HG03159 (cell line): ENCODE measurements around the gene NFIB.

Source experiments
- ATAC-seq: cut with Tn5 transposase; IDR thresholded peaks from one replicate; pipeline ENCODE4 v1.9.1; 2021; ENCODE audit warnings: mild to moderate bottlenecking, moderate library complexity; ENCODE audit not compliant: unreplicated experiment

Gene NFIB

DNA sequence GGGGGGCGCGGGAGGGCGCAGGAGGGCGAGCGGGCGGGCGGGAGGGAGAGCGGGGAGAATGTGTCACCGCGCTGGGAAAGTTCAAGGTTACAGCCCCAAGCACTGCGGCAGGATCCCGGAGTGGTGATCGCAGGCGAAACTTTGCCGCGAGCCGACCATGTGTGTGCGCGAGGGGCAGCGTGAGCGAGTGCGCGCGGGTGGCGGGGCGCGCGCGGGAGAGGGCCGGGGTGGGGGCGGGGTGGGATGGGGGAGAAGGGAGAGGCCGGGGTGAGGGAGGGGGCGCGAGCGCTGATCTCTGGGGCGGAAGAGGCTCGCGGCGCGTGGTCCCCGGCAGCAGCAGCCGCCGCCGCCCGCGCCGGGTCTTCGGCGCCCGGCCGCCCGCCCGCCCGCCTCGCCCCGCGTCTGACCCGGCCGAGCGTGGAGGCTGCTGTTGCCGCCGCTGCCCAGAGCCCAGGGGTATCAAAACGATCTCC, at the start of gene NFIB:
NFIB (minus strand) TSS at position 191 of the 473 bp plus-strand sequence. CDS start 630 bp downstream, outside the sequence.
- ATAC-seq: no peak

DNA sequence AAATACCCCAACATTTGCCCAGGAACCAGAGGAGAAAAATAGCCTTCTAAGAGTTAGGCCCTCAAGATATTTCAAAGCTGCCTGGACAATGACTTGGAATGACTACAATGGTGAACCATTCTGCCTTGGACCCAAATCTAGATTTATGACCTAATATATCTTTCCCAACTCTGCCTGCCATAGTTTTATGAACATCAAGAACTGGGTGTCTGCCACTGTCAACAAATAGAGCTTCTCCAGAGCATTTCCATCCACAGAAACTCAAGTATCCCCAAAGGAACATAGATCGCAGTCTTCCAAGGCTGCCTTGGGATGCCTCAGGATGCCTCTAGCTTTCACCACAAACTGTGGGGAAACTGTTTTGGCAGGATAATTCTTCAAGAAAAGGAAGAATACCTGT, 48.2 kb upstream of the NFIB start:
- no peak for ATAC-seq

DNA sequence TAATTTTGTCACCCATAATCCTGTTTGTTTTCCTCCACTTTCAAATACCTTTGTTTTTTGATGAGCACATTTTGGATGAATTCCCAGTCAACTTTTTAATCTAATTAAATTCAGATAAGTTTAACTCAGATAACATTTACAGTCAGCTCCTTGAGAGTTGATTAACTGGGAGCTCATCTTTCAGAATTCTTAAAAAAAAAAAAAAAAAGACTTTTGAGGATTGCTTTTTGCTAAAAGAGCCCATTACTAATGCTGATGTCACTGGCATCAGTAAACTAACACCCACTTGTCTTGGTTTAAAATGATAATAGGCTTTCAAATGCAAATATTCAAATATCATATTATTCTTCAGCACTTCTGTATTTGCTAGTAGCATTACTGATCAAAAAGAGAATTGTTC, 47.1 kb upstream of the NFIB start:
- ATAC-seq: no peak

DNA sequence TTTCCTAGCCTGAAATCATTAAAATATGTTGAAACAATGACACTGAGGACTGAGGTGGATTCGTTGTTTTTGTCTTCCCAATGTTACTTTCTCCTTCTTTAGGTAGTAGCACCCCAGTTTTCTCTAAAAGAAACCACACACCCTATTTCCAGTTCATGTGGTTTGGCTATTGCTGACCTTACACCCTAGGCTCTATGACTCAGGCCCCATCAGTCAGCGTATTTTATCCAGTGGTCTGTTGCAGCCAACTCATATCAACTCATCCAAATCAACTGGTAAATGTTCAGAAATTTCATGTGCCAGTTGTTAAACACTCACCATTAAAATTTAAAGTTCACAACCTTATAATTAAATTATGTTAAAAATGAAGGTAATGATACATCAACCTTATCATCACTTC, 44.6 kb upstream of the NFIB start:
- no peak for ATAC-seq

GRCh38 chr9:14356351-14357265, 42.7 kb upstream of the NFIB start:
- ATAC-seq: no peak

DNA sequence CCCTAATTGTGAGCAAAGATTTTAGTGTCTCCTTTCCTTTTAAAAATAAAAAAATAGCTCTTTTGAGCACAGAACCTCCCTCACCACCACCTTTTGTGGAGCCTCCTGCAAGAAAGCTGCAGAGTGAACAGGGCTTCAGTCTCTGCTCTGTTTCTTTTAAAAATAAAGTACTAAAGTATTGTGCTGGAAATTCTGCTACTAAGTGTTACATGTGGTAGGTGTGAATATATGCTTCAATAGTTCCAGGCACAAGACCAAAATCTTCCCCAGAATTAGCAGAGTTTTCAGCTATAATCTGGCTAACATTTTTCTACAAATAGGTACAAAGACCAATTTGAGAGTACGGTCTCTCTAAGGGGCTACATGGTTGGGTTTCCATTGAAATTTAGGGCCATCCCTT, 40.3 kb upstream of the NFIB start:
- ATAC-seq: no peak

GRCh38 chr9:14353222-14354056, 39.5 kb upstream of the NFIB start:
- peak; percentile 83 for ATAC-seq

DNA sequence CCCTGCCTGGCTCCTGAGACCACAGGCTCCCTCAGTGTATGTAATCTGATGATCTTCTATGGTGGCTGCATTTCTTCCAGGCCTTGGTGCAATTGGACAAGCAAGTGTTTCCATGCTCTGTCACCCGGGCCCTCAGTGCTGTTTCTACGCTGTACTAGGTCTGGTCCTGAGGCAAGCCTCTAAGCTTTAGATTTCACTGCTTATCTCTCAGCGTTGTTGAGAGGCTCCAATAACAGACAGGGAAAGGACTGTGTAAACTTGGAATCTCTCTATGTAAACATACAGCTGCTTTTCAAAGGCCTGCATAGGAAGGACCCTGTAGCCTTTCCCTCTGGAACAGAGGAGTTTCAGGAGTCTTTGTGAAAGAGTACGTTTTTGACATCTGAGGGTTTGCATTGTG, 38.6 kb upstream of the NFIB start:
- ATAC-seq: no peak

DNA sequence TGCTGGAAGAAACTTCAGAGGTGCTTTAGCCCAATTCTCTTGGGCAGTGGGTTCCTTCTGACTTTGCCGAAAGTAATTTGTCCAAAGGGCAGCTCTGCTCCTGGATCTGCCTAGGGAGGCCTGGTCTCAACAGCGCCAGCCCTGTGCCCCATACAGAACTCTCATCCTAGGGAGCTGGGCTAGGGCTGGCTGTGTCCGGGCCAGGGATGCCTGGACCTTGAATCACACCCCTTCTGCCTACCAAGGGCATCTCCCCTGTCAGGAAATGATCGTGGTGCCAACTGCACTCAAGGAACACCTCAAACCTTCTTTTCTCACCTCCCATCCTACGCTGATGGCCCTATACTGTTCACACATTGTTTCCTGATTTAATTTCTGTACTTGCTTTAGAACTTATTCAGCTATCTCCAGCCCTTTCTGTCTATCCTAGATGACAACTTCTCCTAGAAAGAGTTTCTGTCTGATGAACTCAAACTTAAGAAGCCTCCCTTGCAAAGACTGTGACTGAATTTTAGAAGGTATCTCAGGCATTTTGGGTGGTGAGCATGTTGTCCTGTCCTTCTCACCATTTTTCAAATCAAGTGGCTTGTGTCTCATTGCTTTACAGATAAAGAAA, 37.4 kb upstream of the NFIB start:
- no peak for ATAC-seq

GRCh38 chr9:14350754-14351153, 36.8 kb upstream of the NFIB start:
- ATAC-seq: no peak

GRCh38 chr9:14350349-14350728, 36.4 kb upstream of the NFIB start:
- ATAC-seq: no peak

DNA sequence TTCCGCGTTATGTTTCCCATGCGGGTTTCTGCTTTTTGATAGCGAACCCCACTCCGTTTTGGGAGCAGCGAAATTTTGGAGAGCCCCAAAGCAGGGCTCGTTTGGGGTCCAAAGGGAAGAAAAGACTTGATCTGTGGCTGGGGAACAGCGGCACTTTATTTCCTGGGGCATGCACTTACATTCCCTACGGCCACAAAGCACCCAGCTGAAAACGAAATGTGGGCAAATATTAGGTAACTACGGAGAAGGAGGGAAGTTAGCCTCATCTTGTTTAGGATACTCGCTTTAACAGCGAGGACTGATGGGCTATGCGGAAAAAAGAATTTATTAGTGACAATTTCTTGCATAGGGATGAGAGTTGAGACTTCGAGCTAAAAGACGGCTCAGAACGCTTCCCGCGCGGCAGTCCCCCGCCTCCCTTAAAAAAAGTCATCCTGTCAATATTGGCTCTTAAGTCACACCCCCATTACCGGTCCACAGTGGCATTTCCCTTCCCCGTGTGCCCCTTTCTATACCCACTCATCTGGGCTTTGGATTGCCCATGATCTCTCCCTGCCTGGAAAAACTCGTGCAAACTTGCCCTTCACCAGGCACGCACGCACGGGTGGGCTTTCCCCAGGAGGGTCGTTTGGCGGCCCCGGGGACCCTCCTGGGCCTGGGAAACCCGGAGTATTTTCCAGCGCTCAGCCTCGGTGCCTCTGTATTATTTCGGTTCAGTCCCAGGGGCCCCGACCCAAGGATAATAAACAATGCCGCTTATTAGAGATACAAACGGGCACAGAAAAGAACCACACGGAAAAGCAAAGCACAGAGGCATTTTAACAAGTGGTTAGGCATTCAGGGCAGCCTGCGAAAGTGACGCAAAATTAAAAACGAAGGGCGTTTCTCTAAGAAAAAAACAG, 35.8 kb upstream of the NFIB start:
- ATAC-seq: no peak

- no peak for ATAC-seq
Observed at GRCh38 chr9:14349146-14349446, 35.2 kb upstream of the NFIB start.

DNA sequence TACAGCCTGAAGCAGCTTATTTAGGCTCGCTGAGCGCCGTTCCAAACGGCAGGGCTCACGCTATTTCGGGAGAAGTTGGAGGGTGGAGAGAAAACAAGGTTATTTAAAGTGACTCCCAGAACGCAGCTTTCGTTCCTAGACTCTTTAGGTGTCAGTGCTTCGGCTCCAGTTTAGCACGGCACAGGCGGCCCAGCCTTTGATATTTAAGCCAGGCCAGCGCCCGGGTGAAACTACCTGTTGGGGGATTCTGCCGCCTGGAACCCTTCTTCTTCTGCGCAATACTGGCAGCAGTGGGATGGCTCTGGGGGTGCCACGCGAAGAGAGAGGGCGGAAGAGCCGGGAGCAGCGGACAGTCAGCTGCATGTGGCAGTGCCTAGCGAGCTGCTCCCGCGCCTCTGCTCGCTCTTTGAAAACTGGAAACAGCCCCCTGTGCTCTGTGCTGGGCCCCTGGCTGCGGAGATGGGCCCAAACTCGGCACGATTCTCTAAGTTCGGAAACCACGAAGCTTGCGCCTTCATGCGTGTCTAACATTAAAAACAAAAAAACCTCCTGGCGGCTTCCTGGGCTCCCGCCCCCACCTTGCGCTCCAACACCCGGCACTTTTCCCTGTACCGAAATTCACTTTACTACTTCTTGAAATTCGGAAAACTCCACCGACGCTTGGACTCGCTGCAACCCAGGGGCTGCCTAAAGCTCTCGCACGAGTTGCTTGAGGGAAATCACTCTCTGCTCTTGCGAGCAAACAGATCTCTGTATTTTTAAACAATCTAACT, 34.6 kb upstream of the NFIB start:
- no peak for ATAC-seq

DNA sequence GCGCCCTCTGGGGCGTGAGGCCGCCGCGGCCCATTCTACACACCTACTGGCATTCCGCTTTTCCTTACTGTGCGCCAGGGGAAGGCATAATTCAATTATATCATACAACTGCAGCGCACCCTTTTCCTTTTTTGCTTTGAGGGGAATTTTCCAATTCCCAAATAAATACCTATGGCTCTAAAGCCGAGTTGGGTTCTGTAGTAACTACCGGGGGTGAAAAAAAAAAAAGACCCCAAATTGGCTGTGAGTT, 34.1 kb upstream of the NFIB start:
- no peak for ATAC-seq

DNA sequence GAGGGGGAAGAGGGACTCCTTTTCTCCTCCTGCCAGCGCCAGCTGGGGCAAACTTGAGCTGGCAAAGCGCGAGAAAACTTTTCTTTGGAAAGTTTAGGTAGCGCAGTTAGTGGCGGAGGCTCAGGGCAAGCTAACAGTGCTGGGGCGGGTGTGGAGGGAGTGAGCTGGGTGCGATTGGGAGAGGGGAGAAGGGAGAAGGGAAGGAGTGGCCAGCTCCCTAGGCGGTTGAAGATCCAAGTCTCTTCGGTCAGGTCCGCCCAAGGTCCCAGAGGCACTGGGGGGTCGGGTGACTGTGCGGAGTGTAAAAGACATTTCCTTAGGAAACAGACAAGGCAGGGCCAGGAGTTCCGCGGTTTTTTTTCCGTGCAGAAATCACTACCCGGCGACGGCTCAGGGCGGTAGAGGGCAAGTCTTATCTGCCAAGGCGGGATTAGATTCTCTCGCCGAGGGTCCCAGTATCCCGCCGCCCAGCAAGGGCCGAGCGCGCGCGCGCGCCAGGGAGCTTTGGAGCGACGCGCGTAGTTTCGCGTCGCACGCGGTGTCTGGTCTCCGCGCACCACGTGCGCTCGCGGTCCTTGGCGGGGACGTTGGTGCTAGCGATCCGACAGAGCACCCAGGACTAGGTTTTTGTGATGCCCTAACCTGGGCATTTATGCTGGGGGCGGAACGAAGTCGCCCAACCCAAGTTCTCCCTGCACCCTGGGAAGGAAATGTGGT, 33.6 kb upstream of the NFIB start:
- no peak for ATAC-seq

DNA sequence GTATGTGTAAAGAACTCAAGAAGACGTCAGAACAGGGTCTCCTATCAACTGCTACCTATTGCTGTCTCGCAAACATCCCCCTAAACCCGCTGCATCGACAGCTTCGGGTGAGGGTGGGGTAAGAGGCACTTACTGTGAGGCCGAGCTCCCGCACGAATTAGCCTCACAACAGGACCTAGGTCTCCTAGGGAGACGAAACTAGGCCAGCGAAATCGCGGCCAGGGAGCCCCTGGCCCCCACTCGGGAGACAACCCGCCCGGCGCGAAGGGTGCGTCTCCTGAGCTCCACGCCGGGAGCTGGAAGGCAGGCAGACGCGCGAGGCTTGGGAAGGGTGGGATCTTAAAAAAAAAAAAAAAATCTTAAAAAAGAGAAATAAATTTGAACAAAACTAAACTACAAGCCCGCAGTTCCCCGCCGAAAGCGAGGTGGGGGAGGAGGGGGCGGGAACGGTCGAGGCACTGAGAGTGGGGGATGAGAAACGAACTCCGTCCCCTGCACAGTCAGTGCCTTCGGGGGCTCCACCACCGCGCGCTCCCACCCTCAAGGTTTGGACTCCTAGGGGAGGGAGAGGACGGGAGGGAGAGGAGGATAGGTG, 33.0 kb upstream of the NFIB start:
- ATAC-seq: no peak

- ATAC-seq: no peak
Observed at GRCh38 chr9:14346231-14346791, 32.4 kb upstream of the NFIB start.
